GM21619 (cell line): ENCODE measurements around the gene GJA5.

Experiments
- ATAC-seq: cut with Tn5 transposase; IDR thresholded peaks from one replicate; pipeline ENCODE4 v1.9.1; 2021; ENCODE audit not compliant: unreplicated experiment

The GJA5 gene

GRCh38 chr1:147760481-147761260 lies at the start of gene GJA5:
Gene GJA5, minus strand, starts transcription at chr1:147760602. Its CDS starts 1,364 bp downstream, at chr1:147759238.
- ATAC-seq = no peak

GRCh38 chr1:147809236-147809635 lies 48.8 kb upstream of the GJA5 start:
- ATAC-seq = no peak

GRCh38 chr1:147808025-147808424 lies 47.6 kb upstream of the GJA5 start:
- ATAC-seq = no peak

- ATAC-seq = no peak
These were observed 47.0 kb upstream of the GJA5 start for GRCh38 chr1:147807405-147807804.

GRCh38 chr1:147804942-147805723 lies 44.7 kb upstream of the GJA5 start:
- no peak for ATAC-seq

- no peak for ATAC-seq
These were observed 40.4 kb upstream of the GJA5 start for GRCh38 chr1:147800804-147801203.

GRCh38 chr1:147798731-147799130 lies 38.3 kb upstream of the GJA5 start:
- no peak for ATAC-seq

- no peak for ATAC-seq
These were observed 34.2 kb upstream of the GJA5 start for GRCh38 chr1:147794570-147794969.

- no peak for ATAC-seq
These were observed 31.5 kb upstream of the GJA5 start for GRCh38 chr1:147791876-147792275.

- no peak for ATAC-seq
These were observed 27.4 kb upstream of the GJA5 start for GRCh38 chr1:147787765-147788164.

- ATAC-seq = no peak
These were observed 26.1 kb upstream of the GJA5 start for GRCh38 chr1:147786536-147786935.

- no peak for ATAC-seq
These were observed 25.5 kb upstream of the GJA5 start for GRCh38 chr1:147785794-147786506.

- ATAC-seq = no peak
These were observed 24.5 kb upstream of the GJA5 start for GRCh38 chr1:147784941-147785340.

- ATAC-seq = no peak
These were observed 20.7 kb upstream of the GJA5 start for GRCh38 chr1:147781056-147781471.

- ATAC-seq = no peak
These were observed 17.3 kb upstream of the GJA5 start for GRCh38 chr1:147777694-147778093.

- ATAC-seq = no peak
These were observed 12.9 kb upstream of the GJA5 start for GRCh38 chr1:147773215-147773715.

GRCh38 chr1:147772570-147772969 lies 12.2 kb upstream of the GJA5 start:
- no peak for ATAC-seq

- no peak for ATAC-seq
These were observed 11.1 kb upstream of the GJA5 start for GRCh38 chr1:147771226-147772125.

- no peak for ATAC-seq
These were observed 8.7 kb upstream of the GJA5 start for GRCh38 chr1:147769106-147769505.

- ATAC-seq = no peak
These were observed 8.2 kb upstream of the GJA5 start for GRCh38 chr1:147768582-147768981.
